ENCODE measurements around the gene HES1. TPM values are rescaled to one million over a fixed set of nuclear protein-coding genes. Genes with fewer than 3 reads are reported as not detected.
A peak's percentile ranks its signal among the peaks of the same experiment; 100 is the strongest.

HES1 gene
- total and polyA plus RNA-seq, 4 donors, result 22.5 to 51.9 (median 33.0) TPM

GRCh38 chr3:194109192-194109863, 26.6 kb upstream of the HES1 start:
- Histone ChIP-seq H3K36me3 (ENCODE audit: control insufficient read depth in 1 of 2, insufficient read depth in 2 of 2, low read length in 1 of 2) (no peaks in the 10 kb centered on the region), H3K27me3 (ENCODE audit: control insufficient read depth in 1 of 2, insufficient read depth in 2 of 2, low read length in 1 of 2) (no peaks in the 10 kb centered on the region), H3K4me3 (ENCODE audit: low read length in 2 of 2) (no peak overlapping the region), H3K4me1 (ENCODE audit: control insufficient read depth in 1 of 2, insufficient read depth in 2 of 2, low read length in 2 of 2) (no peaks in the 10 kb centered on the region), H3K27ac (ENCODE audit: low read depth in 1 of 2, low read length in 2 of 2) (no peak overlapping the region), H3K9me3 (ENCODE audit: control insufficient read depth, low read length) (no peaks in the 10 kb centered on the region)
- ATAC-seq (ENCODE audit: low FRiP score) (no peak), DNase-seq (no peak)
- intact Hi-C loops (cut with DNase I), result no loop called here
- 94 to 97% methylated on average over 3 of the region's 3 CpGs for WGBS, 2 donors

GRCh38 chr3:194110483-194110882, 25.5 kb upstream of the HES1 start:
- WGBS, 2 donors, result 30 to 36% methylated on average over 8 of the region's 9 CpGs
- ATAC-seq (ENCODE audit: low FRiP score) (no peak), DNase-seq (no peak)
- Histone ChIP-seq H3K27ac (ENCODE audit: low read depth in 1 of 2, low read length in 2 of 2) (no peak overlapping the region), H3K4me3 (ENCODE audit: low read length in 2 of 2) (no peak overlapping the region), H3K4me1 (ENCODE audit: control insufficient read depth in 1 of 2, insufficient read depth in 2 of 2, low read length in 2 of 2) (no peaks in the 10 kb centered on the region), H3K36me3 (ENCODE audit: control insufficient read depth in 1 of 2, insufficient read depth in 2 of 2, low read length in 1 of 2) (no peaks in the 10 kb centered on the region), H3K27me3 (ENCODE audit: control insufficient read depth in 1 of 2, insufficient read depth in 2 of 2, low read length in 1 of 2) (no peaks in the 10 kb centered on the region), H3K9me3 (ENCODE audit: control insufficient read depth, low read length) (no peaks in the 10 kb centered on the region)
- intact Hi-C loops (cut with DNase I), result no loop called here

GRCh38 chr3:194111336-194111735, 24.6 kb upstream of the HES1 start:
- ATAC-seq (ENCODE audit: low FRiP score) (no peak), DNase-seq (no peak)
- no peaks in the 10 kb centered on the region for H3K9me3 ChIP-seq (ENCODE audit: control insufficient read depth, low read length)
- 94 to 99% methylated on average over 4 of the region's 4 CpGs for WGBS, 2 donors
- no peaks in the 10 kb centered on the region for H3K4me1 ChIP-seq (ENCODE audit: control insufficient read depth in 1 of 2, insufficient read depth in 2 of 2, low read length in 2 of 2)
- intact Hi-C loops (cut with DNase I), result no loop called here
- H3K27ac ChIP-seq (ENCODE audit: low read depth in 1 of 2, low read length in 2 of 2), result no peak overlapping the region
- no peaks in the 10 kb centered on the region for H3K36me3 ChIP-seq (ENCODE audit: control insufficient read depth in 1 of 2, insufficient read depth in 2 of 2, low read length in 1 of 2)
- H3K27me3 ChIP-seq (ENCODE audit: control insufficient read depth in 1 of 2, insufficient read depth in 2 of 2, low read length in 1 of 2), result no peaks in the 10 kb centered on the region
- no peak overlapping the region for H3K4me3 ChIP-seq (ENCODE audit: low read length in 2 of 2)

- peaks cover 2% of the 10 kb centered on the region for H3K9me3 ChIP-seq (ENCODE audit: control insufficient read depth, low read length)
- WGBS, 2 donors, result 40 to 44% methylated on average over 9 of the region's 9 CpGs
- intact Hi-C loops (cut with DNase I), result no loop called here
- no peaks in the 10 kb centered on the region for H3K27me3 ChIP-seq (ENCODE audit: control insufficient read depth in 1 of 2, insufficient read depth in 2 of 2, low read length in 1 of 2)
- no peak overlapping the region for H3K27ac ChIP-seq (ENCODE audit: low read depth in 1 of 2, low read length in 2 of 2)
- H3K36me3 ChIP-seq (ENCODE audit: control insufficient read depth in 1 of 2, insufficient read depth in 2 of 2, low read length in 1 of 2), result no peaks in the 10 kb centered on the region
- H3K4me3 ChIP-seq (ENCODE audit: low read length in 2 of 2), result no peak overlapping the region
- no peak for DNase-seq
- H3K4me1 ChIP-seq (ENCODE audit: control insufficient read depth in 1 of 2, insufficient read depth in 2 of 2, low read length in 2 of 2), result no peaks in the 10 kb centered on the region
- ATAC-seq (ENCODE audit: low FRiP score), result peak; percentile 22
Measured at GRCh38 chr3:194112120-194113106, 23.5 kb upstream of the HES1 start.

- WGBS, 2 donors, result 94 to 98% methylated on average over 7 of the region's 7 CpGs
- no peaks in the 10 kb centered on the region for H3K4me1 ChIP-seq (ENCODE audit: control insufficient read depth in 1 of 2, insufficient read depth in 2 of 2, low read length in 2 of 2)
- no peaks in the 10 kb centered on the region for H3K36me3 ChIP-seq (ENCODE audit: control insufficient read depth in 1 of 2, insufficient read depth in 2 of 2, low read length in 1 of 2)
- no peak overlapping the region for H3K4me3 ChIP-seq (ENCODE audit: low read length in 2 of 2)
- intact Hi-C loops (cut with DNase I), result no loop called here
- H3K9me3 ChIP-seq (ENCODE audit: control insufficient read depth, low read length), result peaks cover 2% of the 10 kb centered on the region
- ATAC-seq (ENCODE audit: low FRiP score) (no peak), DNase-seq (no peak)
- H3K27me3 ChIP-seq (ENCODE audit: control insufficient read depth in 1 of 2, insufficient read depth in 2 of 2, low read length in 1 of 2), result no peaks in the 10 kb centered on the region
- no peak overlapping the region for H3K27ac ChIP-seq (ENCODE audit: low read depth in 1 of 2, low read length in 2 of 2)
Measured at GRCh38 chr3:194114123-194114522, 21.8 kb upstream of the HES1 start.

GRCh38 chr3:194117104-194117845, 18.7 kb upstream of the HES1 start:
- no peak for DNase-seq
- intact Hi-C loops (cut with DNase I), result no loop called here

GRCh38 chr3:194118920-194119319, 17.0 kb upstream of the HES1 start:
- intact Hi-C loops (cut with DNase I), result no loop called here
- Histone ChIP-seq H3K4me3 (ENCODE audit: low read length in 2 of 2) (no peak overlapping the region), H3K9me3 (ENCODE audit: control insufficient read depth, low read length) (peaks cover 2% of the 10 kb centered on the region), H3K27ac (ENCODE audit: low read depth in 1 of 2, low read length in 2 of 2) (no peak overlapping the region), H3K4me1 (ENCODE audit: control insufficient read depth in 1 of 2, insufficient read depth in 2 of 2, low read length in 2 of 2) (no peaks in the 10 kb centered on the region), H3K27me3 (ENCODE audit: control insufficient read depth in 1 of 2, insufficient read depth in 2 of 2, low read length in 1 of 2) (no peaks in the 10 kb centered on the region), H3K36me3 (ENCODE audit: control insufficient read depth in 1 of 2, insufficient read depth in 2 of 2, low read length in 1 of 2) (no peaks in the 10 kb centered on the region)
- 97 to 98% methylated on average over 7 of the region's 7 CpGs for WGBS, 2 donors
- DNase-seq (no peak), ATAC-seq (ENCODE audit: low FRiP score) (no peak)

More at GRCh38 chr3:194117104-194117845, 18.7 kb upstream of the HES1 start:
- Histone ChIP-seq H3K27ac (ENCODE audit: low read depth in 1 of 2, low read length in 2 of 2) (no peak overlapping the region), H3K36me3 (ENCODE audit: control insufficient read depth in 1 of 2, insufficient read depth in 2 of 2, low read length in 1 of 2) (no peaks in the 10 kb centered on the region), H3K27me3 (ENCODE audit: control insufficient read depth in 1 of 2, insufficient read depth in 2 of 2, low read length in 1 of 2) (no peaks in the 10 kb centered on the region), H3K4me3 (ENCODE audit: low read length in 2 of 2) (no peak overlapping the region), H3K9me3 (ENCODE audit: control insufficient read depth, low read length) (peaks cover 2% of the 10 kb centered on the region), H3K4me1 (ENCODE audit: control insufficient read depth in 1 of 2, insufficient read depth in 2 of 2, low read length in 2 of 2) (no peaks in the 10 kb centered on the region)
- ATAC-seq (ENCODE audit: low FRiP score), result no peak
- WGBS, 2 donors, result 71% methylated on average over 12 of the region's 12 CpGs

GRCh38 chr3:194119831-194120590, 15.9 kb upstream of the HES1 start:
- ATAC-seq (ENCODE audit: low FRiP score), result no peak
- no peak for DNase-seq
- intact Hi-C loops (cut with DNase I), result no loop called here
- Histone ChIP-seq H3K4me1 (ENCODE audit: control insufficient read depth in 1 of 2, insufficient read depth in 2 of 2, low read length in 2 of 2) (no peaks in the 10 kb centered on the region), H3K4me3 (ENCODE audit: low read length in 2 of 2) (no peak overlapping the region), H3K9me3 (ENCODE audit: control insufficient read depth, low read length) (peaks cover 2% of the 10 kb centered on the region), H3K36me3 (ENCODE audit: control insufficient read depth in 1 of 2, insufficient read depth in 2 of 2, low read length in 1 of 2) (no peaks in the 10 kb centered on the region), H3K27me3 (ENCODE audit: control insufficient read depth in 1 of 2, insufficient read depth in 2 of 2, low read length in 1 of 2) (no peaks in the 10 kb centered on the region), H3K27ac (ENCODE audit: low read depth in 1 of 2, low read length in 2 of 2) (no peak overlapping the region)
- WGBS, 2 donors, result 88 to 91% methylated on average over 6 of the region's 6 CpGs
